Stimulated activated naive B cell treated with anti-CD40 and anti-IgM and Interleukin-4, amounts not matched to agents 10 μg/mL and 1 μg/mL and 100 μg/mL, for 72 hours (primary cell): Measurements from ENCODE around the gene TP53TG3F.
"Not testable (repeated sequence)": the region's sequence is repeated elsewhere in the genome, so short reads cannot be mapped to it uniquely, and the experiment has no call there.

Experiments used
- ATAC-seq, 2 donors: fragments of 150-1000 bp; cut with Tn5 transposase; replicated peaks; 2 replicates each; pipeline ENCODE4 v1.10.0; 2021; ENCODE audit warnings: moderate library complexity in 1 of 2
- DNase-seq: peaks from one replicate; pipeline ENCODE4 v3.0.0; 2021
- H3K27ac Mint-ChIP-seq: one replicate; pipeline ENCODE4 v1.8.0; 2022; ENCODE audit warnings: mild to moderate bottlenecking, mixed read lengths
- H3K27me3 Mint-ChIP-seq, 2 donors: one replicate each; pipeline ENCODE4 v1.8.0; 2022; ENCODE audit warnings: mixed read lengths in 2 of 2
- H3K36me3 Mint-ChIP-seq, 2 donors: one replicate each; pipeline ENCODE4 v1.8.0; 2022; ENCODE audit warnings: mixed read lengths in 2 of 2, mild to moderate bottlenecking in 1 of 2
- H3K4me1 Mint-ChIP-seq, 2 donors: one replicate each; pipeline ENCODE4 v1.8.0; 2022; ENCODE audit warnings: mixed read lengths in 2 of 2, mild to moderate bottlenecking in 1 of 2
- H3K4me3 Mint-ChIP-seq, 2 donors: one replicate each; pipeline ENCODE4 v1.8.0; 2022; ENCODE audit warnings: mild to moderate bottlenecking in 2 of 2, mixed read lengths in 2 of 2, moderate library complexity in 1 of 2
- H3K9me3 Mint-ChIP-seq, 2 donors: one replicate each; pipeline ENCODE4 v1.8.0; 2022; ENCODE audit warnings: mixed read lengths in 2 of 2, mild to moderate bottlenecking in 1 of 2

TP53TG3F gene, protein sequence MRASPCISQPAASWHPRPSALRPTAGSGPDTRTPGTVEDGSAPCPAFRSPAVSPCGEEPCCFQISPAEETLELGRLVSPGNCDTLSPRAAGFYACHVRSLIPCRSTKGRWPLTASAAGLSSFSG

GRCh38 chr16:33459312-33459711 lies at the start of gene TP53TG3F:
Gene TP53TG3F (plus strand): TSS chr16:33459612. CDS start chr16:33459680, 68 bp downstream.
- H3K4me3 Mint-ChIP-seq, DNase-seq, H3K36me3 Mint-ChIP-seq, H3K4me1 Mint-ChIP-seq, ATAC-seq, H3K27me3 Mint-ChIP-seq, H3K27ac Mint-ChIP-seq, H3K9me3 Mint-ChIP-seq: not testable (repeated sequence)

DNA sequence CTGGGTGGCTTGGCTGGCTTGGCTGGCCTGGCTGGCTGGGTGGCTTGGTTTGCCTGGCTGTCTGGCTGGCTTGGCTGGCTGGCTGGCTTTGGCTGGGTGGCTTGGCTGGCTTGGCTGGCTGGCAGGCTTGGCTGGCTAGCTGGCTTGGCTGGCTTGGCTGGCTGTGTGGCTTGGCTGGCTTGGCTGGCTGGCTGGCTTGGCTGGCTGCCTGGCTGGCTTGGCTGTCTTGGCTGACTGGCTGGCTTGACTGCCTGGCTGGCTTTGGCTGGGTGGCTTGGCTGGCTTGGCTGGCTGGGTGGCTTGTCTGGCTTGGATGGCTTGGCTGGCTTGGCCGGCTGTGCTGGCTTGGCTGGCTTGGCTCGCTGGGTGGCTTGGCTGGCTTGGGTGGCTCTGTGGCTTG lies 32.2 kb downstream of the TP53TG3F start:
- not testable (repeated sequence) for H3K27me3 Mint-ChIP-seq, H3K4me3 Mint-ChIP-seq, H3K9me3 Mint-ChIP-seq, H3K36me3 Mint-ChIP-seq, DNase-seq, H3K27ac Mint-ChIP-seq, H3K4me1 Mint-ChIP-seq, ATAC-seq

- not testable (repeated sequence) for H3K36me3 Mint-ChIP-seq, H3K4me3 Mint-ChIP-seq, H3K4me1 Mint-ChIP-seq, ATAC-seq, H3K9me3 Mint-ChIP-seq, DNase-seq, H3K27me3 Mint-ChIP-seq, H3K27ac Mint-ChIP-seq
These were observed 47.8 kb downstream of the TP53TG3F start for GRCh38 chr16:33507231-33507630.

DNA sequence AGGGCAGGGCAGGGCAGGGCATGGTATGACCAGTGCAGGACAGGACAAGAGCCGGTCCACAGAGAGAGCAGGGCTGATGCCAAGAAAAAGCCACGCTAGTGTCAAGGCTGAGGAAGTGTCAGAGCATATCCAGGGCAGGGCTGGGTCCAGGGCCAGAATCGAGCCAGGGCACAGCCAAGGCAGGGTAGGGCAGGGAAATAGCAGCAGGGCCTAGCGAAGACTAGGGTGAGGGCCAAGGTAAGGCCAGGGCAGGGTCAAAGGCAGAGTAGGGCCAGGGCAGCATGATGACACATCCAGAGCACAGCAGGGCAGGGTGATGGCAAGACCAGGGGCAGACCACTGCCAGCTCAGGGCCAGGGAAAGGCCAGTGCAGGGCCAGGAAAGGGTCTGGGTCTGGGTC lies 49.7 kb downstream of the TP53TG3F start:
- H3K9me3 Mint-ChIP-seq, H3K4me1 Mint-ChIP-seq, H3K36me3 Mint-ChIP-seq, DNase-seq, ATAC-seq, H3K27ac Mint-ChIP-seq, H3K4me3 Mint-ChIP-seq, H3K27me3 Mint-ChIP-seq: not testable (repeated sequence)

DNA sequence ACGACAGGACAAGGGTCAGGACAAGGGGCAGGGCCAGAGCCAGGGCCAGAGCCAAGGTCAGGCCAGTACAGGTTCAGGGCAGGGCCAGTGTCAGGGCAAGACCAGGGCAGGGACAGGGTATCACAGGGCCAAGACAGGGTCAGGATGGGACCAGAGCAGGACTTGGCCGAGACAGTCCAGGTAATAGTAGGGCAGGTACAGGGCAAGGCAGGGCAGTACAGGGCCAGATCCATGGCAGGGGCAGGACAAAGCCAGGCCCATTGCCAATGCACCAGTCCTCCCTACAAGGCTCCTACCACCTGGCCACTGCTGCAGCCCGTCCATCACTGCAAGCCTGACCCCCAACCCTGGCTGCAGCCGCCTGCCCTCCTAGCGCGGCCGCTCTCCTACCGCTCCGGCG lies 50.5 kb downstream of the TP53TG3F start:
- ATAC-seq, H3K27me3 Mint-ChIP-seq, H3K36me3 Mint-ChIP-seq, DNase-seq, H3K27ac Mint-ChIP-seq, H3K9me3 Mint-ChIP-seq, H3K4me1 Mint-ChIP-seq, H3K4me3 Mint-ChIP-seq: not testable (repeated sequence)
